Fibroblast of lung (primary cell): ENCODE data around the gene PHC2.

Experiments used
- EZH2 ChIP-seq: IDR thresholded peaks from 2 replicates; pipeline ENCODE4 v1.5.1; 2012; ENCODE audit warnings: low read length, control low read depth, mild to moderate bottlenecking; ENCODE audit errors: missing control alignments
- TF ChIP-seq, protein P1 (sequence below), 2 donors: IDR thresholded peaks in 1 of 2; conservative IDR thresholded peaks in 1 of 2; 1 replicate in 1 of 2; 2 replicates in 1 of 2; pipeline ENCODE4 v1.5.1; 2011 to 2012; ENCODE audit warnings: low read length in 2 of 2, control low read depth in 1 of 2, inconsistent platforms in 1 of 2, low read depth in 1 of 2, mild to moderate bottlenecking in 1 of 2

DNA sequence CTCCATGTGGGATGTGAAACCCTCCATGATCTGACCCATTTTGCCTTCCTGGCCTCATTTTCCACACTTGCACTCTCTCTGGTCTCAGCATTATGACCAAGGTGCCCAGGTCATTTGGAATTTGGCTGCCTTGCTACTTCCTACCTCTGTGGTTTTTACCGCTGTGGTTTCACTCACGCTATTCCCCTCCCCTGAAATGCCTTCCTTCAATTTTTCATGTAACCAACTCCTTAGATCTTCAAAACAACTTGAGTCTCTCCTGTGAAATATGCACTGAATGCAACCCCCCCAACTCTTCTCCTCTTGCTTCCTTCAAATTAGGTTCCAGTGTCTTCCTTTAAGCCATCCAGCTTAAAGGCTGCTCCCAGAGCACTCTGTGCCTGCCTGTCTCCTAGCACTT is 50.1 kb downstream of the PHC2 start:
- TF ChIP-seq, protein P1, sequence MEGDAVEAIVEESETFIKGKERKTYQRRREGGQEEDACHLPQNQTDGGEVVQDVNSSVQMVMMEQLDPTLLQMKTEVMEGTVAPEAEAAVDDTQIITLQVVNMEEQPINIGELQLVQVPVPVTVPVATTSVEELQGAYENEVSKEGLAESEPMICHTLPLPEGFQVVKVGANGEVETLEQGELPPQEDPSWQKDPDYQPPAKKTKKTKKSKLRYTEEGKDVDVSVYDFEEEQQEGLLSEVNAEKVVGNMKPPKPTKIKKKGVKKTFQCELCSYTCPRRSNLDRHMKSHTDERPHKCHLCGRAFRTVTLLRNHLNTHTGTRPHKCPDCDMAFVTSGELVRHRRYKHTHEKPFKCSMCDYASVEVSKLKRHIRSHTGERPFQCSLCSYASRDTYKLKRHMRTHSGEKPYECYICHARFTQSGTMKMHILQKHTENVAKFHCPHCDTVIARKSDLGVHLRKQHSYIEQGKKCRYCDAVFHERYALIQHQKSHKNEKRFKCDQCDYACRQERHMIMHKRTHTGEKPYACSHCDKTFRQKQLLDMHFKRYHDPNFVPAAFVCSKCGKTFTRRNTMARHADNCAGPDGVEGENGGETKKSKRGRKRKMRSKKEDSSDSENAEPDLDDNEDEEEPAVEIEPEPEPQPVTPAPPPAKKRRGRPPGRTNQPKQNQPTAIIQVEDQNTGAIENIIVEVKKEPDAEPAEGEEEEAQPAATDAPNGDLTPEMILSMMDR (conservative IDR thresholded peaks at IDR 0.05 in 1 of 2, IDR thresholded peaks at IDR 0.05 in 1 of 2; ENCODE audit: low read depth in 1 of 2, low read length in 2 of 2): no peak
- TF ChIP-seq EZH2: no peak
